ENCODE measurements around the gene LONRF3. TPM values are rescaled to one million over a fixed set of nuclear protein-coding genes. Genes with fewer than 3 reads are reported as not detected.

The LONRF3 gene
- total and polyA plus RNA-seq, 2 of the 8 experiments (the other 6 are each of a cell fraction or from before 2014, with no cell fraction given), result 0.11 TPM; not detected in 1

GRCh38 chrX:118990512-118991227 is 16.3 kb downstream of the LONRF3 start:
- Histone ChIP-seq H3K23me2 (ENCODE audit: low read depth, low read length) (no peaks in the 10 kb centered on the region), H2BK120ac (replicated peaks; ENCODE audit: low read depth, low read length) (no peak overlapping the region), H3K56ac (replicated peaks; ENCODE audit: insufficient read length, low read depth, low read length) (no peak overlapping the region), H3K9ac (replicated peaks in 1 of 4; ENCODE audit: extremely low read depth in 1 of 4, low read depth in 3 of 4, low read length in 3 of 4) (no peak overlapping the region), H2AK5ac (ENCODE audit: low read depth, low read length) (no peak overlapping the region), H3K27me3 (replicated peaks in 1 of 4; ENCODE audit: control insufficient read depth in 3 of 4, extremely low read depth in 1 of 4, insufficient read depth in 3 of 4, low read length in 3 of 4) (no peaks in the 10 kb centered on the region), H4K91ac (replicated peaks; ENCODE audit: insufficient read length, low read length) (no peak overlapping the region), H2AFZ (ENCODE audit: low read length) (no peak overlapping the region), H3K14ac (ENCODE audit: insufficient read length) (no peak overlapping the region), H3K4ac (replicated peaks; ENCODE audit: insufficient read length, low read depth, low read length) (no peak overlapping the region), H4K20me1 (replicated peaks in 1 of 2; ENCODE audit: control insufficient read depth in 1 of 2, insufficient read depth in 2 of 2, low read length in 2 of 2) (no peaks in the 10 kb centered on the region), H2BK20ac (ENCODE audit: low read length) (no peak overlapping the region), H3K4me1 (replicated peaks in 1 of 4; ENCODE audit: control insufficient read depth in 3 of 4, insufficient read depth in 4 of 4, low read length in 3 of 4) (peaks cover 0 to 5% (median 1%) of the 10 kb centered on the region in 4 experiments; a peak in 3 of 7 replicates), H2BK15ac (ENCODE audit: low read length) (no peak overlapping the region; the same call in 1 of the 2 replicates), H3K27ac (ENCODE audit: low read depth, low read length) (no peak overlapping the region), H4K5ac (ENCODE audit: insufficient read length, low read depth, low read length) (no peak overlapping the region), H3K36me3 (ENCODE audit: control insufficient read depth in 2 of 4, insufficient read depth in 4 of 4, low read length in 3 of 4) (no peaks in the 10 kb centered on the region), H3K79me2 (ENCODE audit: control insufficient read depth in 1 of 2, insufficient read depth in 2 of 2, low read length in 2 of 2) (no peaks in the 10 kb centered on the region), H3K79me1 (ENCODE audit: low read depth, low read length) (no peaks in the 10 kb centered on the region), H3K9me3 (ENCODE audit: insufficient read depth in 2 of 2, low read depth in 1 of 2, low read length in 1 of 2) (no peaks in the 10 kb centered on the region), H2BK5ac (ENCODE audit: low read depth, low read length) (no peak overlapping the region), H4K8ac (ENCODE audit: extremely low read depth, insufficient read depth, low read length) (no peak overlapping the region), H3K18ac (ENCODE audit: extremely low read depth, low read length) (no peak overlapping the region; the same call in 1 of the 2 replicates), H3K4me2 (ENCODE audit: insufficient read depth in 1 of 2, low read depth in 2 of 2, low read length in 2 of 2) (0 out of 4 replicates have a peak overlapping the region, but pooled peaks of 1 of the 2 experiments have one; percentile 37), H3K23ac (ENCODE audit: insufficient read length) (no peak overlapping the region), H3K4me3 (ENCODE audit: extremely low read depth in 1 of 4, insufficient read depth in 2 of 4, low read depth in 3 of 4, low read length in 4 of 4) (no peak overlapping the region), H2BK12ac (ENCODE audit: low read depth, low read length) (no peak overlapping the region)
- POLR2A ChIA-PET (ENCODE audit: partially characterized antibody), result interaction anchor here (0.9 kb wide), 1 partner anchor 11 kb away, joined by 3 read pairs; no protein-coding TSS in a partner anchor
- CTCF ChIA-PET (ENCODE audit: partially characterized antibody), result interaction anchor here (0.6 to 1.3 kb wide), 4 partner anchors 12 to 145 kb away, joined by 3 to 5 read pairs (median 4); no protein-coding TSS in a partner anchor
- TF ChIP-seq RFX5 (IDR thresholded peaks at IDR 0.05; ENCODE audit: borderline replicate concordance, low read depth, low read length) (no peak), TEAD4 (IDR thresholded peaks at IDR 0.05; ENCODE audit: low read depth, low read length) (peak; percentile 68; the same call in 1 of the 2 replicates), SUZ12 (IDR thresholded peaks at IDR 0.05; ENCODE audit: low read length) (no peak)
- FAIRE-seq (no peak), DNase-seq (ENCODE audit: low read depth in 1 of 2, low spot score in 2 of 2) (no peak)
- WGBS, 2 experiments (ENCODE audit: extremely low coverage in 1 of 2, insufficient coverage in 1 of 2, insufficient read length in 1 of 2, insufficient replicate concordance in 2 of 2, low coverage in 1 of 2, low lambda C conversion rate in 2 of 2, missing lambda C conversion rate in 1 of 2), result 66% methylated on average over 10 of the region's 11 CpGs; no CpG with 5 or more reads in 1 of the 2 experiments
